22Rv1 (cell line): ENCODE results near the gene GTF2H2C.
"Not testable (repeated sequence)": the region's sequence is repeated elsewhere in the genome, so short reads cannot be mapped to it uniquely, and the experiment has no call there.

Experiments used
- ZFX ChIP-seq: fragments of 450-650 bp; IDR thresholded peaks from 2 replicates; pipeline ENCODE4 v1.6.1; 2017; ENCODE audit warnings: antibody characterized with exemption, borderline replicate concordance
- TF ChIP-seq, protein P1 (sequence below): fragments of 450-650 bp; IDR thresholded peaks from 2 replicates; pipeline ENCODE4 v1.5.1; 2017; ENCODE audit warnings: mild to moderate bottlenecking

DNA sequence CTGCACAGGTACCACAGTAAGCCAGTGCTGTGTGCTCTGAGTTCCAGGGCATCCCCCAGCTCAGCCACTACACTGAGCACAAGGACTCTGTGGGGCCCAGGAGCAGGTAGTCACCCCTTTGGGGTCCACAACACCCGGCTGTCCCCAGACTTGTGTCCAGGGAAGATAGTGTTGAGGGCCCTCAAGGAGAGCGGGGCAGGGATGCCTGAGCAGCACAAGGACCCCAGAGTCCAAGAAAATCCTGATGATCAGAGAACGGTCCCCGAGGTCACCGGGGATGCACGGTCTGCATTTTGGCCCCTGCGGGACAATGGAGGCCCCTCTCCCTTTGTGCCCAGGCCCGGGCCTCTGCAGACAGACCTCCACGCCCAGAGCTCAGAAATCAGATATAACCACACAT, 71.9 kb downstream of the GTF2H2C start:
- TF ChIP-seq, protein P1, sequence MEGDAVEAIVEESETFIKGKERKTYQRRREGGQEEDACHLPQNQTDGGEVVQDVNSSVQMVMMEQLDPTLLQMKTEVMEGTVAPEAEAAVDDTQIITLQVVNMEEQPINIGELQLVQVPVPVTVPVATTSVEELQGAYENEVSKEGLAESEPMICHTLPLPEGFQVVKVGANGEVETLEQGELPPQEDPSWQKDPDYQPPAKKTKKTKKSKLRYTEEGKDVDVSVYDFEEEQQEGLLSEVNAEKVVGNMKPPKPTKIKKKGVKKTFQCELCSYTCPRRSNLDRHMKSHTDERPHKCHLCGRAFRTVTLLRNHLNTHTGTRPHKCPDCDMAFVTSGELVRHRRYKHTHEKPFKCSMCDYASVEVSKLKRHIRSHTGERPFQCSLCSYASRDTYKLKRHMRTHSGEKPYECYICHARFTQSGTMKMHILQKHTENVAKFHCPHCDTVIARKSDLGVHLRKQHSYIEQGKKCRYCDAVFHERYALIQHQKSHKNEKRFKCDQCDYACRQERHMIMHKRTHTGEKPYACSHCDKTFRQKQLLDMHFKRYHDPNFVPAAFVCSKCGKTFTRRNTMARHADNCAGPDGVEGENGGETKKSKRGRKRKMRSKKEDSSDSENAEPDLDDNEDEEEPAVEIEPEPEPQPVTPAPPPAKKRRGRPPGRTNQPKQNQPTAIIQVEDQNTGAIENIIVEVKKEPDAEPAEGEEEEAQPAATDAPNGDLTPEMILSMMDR = not testable (repeated sequence)
- TF ChIP-seq ZFX = not testable (repeated sequence)
